Left ventricle myocardium inferior (tissue), 1 donor: ENCODE measurements around the gene POLR3B. TPM values are rescaled to one million over a fixed set of nuclear protein-coding genes. Genes with fewer than 3 reads are reported as not detected.

Source experiments
- DNase-seq: peaks from one replicate; pipeline ENCODE4 v3.0.0-alpha.2; 2020
- H3K27ac ChIP-seq: fragments of 200-600 bp; replicated peaks from 2 replicates; pipeline ENCODE4 v1.8.0; 2021
- H3K27me3 ChIP-seq: fragments of 200-600 bp; 2 replicates; pipeline ENCODE4 v1.8.0; 2021; ENCODE audit warnings: low read depth
- H3K36me3 ChIP-seq: fragments of 200-600 bp; 2 replicates; pipeline ENCODE4 v1.8.0; 2021
- H3K4me1 ChIP-seq: fragments of 200-600 bp; 2 replicates; pipeline ENCODE4 v1.8.0; 2021
- H3K4me3 ChIP-seq: fragments of 200-600 bp; 2 replicates; pipeline ENCODE4 v1.8.0; 2021; ENCODE audit warnings: mild to moderate bottlenecking, moderate library complexity
- H3K9me3 ChIP-seq: fragments of 200-600 bp; replicated peaks from 2 replicates; pipeline ENCODE4 v1.8.0; 2021
- CTCF ChIP-seq: fragments of 200-600 bp; IDR thresholded peaks from 2 replicates; pipeline ENCODE4 v1.8.0; 2021; ENCODE audit warnings: antibody characterized with exemption, mild to moderate bottlenecking, borderline replicate concordance
- intact Hi-C: fragments of 100-400 bp; cut with micrococcal nuclease; formaldehyde crosslinking; loops from one replicate; pipeline ENCODE4 v1.11.0; 2022
- total RNA-seq: library from RNA; stranded (reverse); fragmentation: NEBNext Ultra II Directional; extraction: Animal tissue kit (Norgen Biotek cat#: 25700); gene quantifications from one replicate; pipeline ENCODE4 v1.2.1, GENCODE V29; 2021
- donor health status: DM: no; HTN: yes; CAD: no; lungs with severe emphysema.

Gene POLR3B
- total RNA-seq, 1 donor from 2014 or later, result 8.5 TPM

- no peak for TF ChIP-seq CTCF
- intact Hi-C loops, result no loop called here
- peak overlapping the region; percentile 66 for H3K27ac ChIP-seq
These were observed 70.8 kb downstream of the POLR3B start for GRCh38 chr12:106428384-106428783.

GRCh38 chr12:106429043-106429552, 71.5 kb downstream of the POLR3B start:
- Histone ChIP-seq H3K27ac (peak overlapping the region; percentile 66), H3K4me3 (no peak overlapping the region), H3K9me3 (no peaks in the 10 kb centered on the region), H3K27me3 (no peaks in the 10 kb centered on the region), H3K4me1 (peaks cover 48% of the 10 kb centered on the region), H3K36me3 (peaks cover 20% of the 10 kb centered on the region)
- intact Hi-C loops, result no loop called here
- no peak for TF ChIP-seq CTCF
- DNase-seq, result no peak

More at GRCh38 chr12:106428384-106428783, 70.8 kb downstream of the POLR3B start:
- no peaks in the 10 kb centered on the region for H3K9me3 ChIP-seq
- peaks cover 13% of the 10 kb centered on the region for H3K36me3 ChIP-seq
- no peaks in the 10 kb centered on the region for H3K27me3 ChIP-seq
- no peak overlapping the region for H3K4me3 ChIP-seq
- DNase-seq, result no peak
- peaks cover 45% of the 10 kb centered on the region for H3K4me1 ChIP-seq

- no peaks in the 10 kb centered on the region for H3K9me3 ChIP-seq
- TF ChIP-seq CTCF, result no peak
- no peak overlapping the region for H3K27ac ChIP-seq
- peaks cover 25% of the 10 kb centered on the region for H3K36me3 ChIP-seq
- intact Hi-C loops, result no loop called here
- H3K27me3 ChIP-seq, result no peaks in the 10 kb centered on the region
- no peak overlapping the region for H3K4me3 ChIP-seq
- H3K4me1 ChIP-seq, result peaks cover 48% of the 10 kb centered on the region
- DNase-seq, result no peak
These were observed 72.1 kb downstream of the POLR3B start for GRCh38 chr12:106429636-106430035.

- Histone ChIP-seq H3K36me3 (peaks cover 43% of the 10 kb centered on the region), H3K4me1 (peaks cover 38% of the 10 kb centered on the region), H3K27ac (no peak overlapping the region), H3K4me3 (no peak overlapping the region), H3K27me3 (no peaks in the 10 kb centered on the region), H3K9me3 (no peaks in the 10 kb centered on the region)
- intact Hi-C loops, result no loop called here
- no peak for TF ChIP-seq CTCF
- DNase-seq, result no peak
These were observed 74.4 kb downstream of the POLR3B start for GRCh38 chr12:106431839-106432411.

GRCh38 chr12:106433055-106433454, 75.5 kb downstream of the POLR3B start:
- Histone ChIP-seq H3K27ac (peak overlapping the region; percentile 29), H3K36me3 (peaks cover 54% of the 10 kb centered on the region), H3K9me3 (no peaks in the 10 kb centered on the region), H3K4me3 (no peak overlapping the region), H3K4me1 (peaks cover 28% of the 10 kb centered on the region), H3K27me3 (no peaks in the 10 kb centered on the region)
- TF ChIP-seq CTCF, result no peak
- intact Hi-C loops, result no loop called here
- DNase-seq, result no peak
